Measurements from ENCODE around the gene CNTNAP5. TPM values are rescaled to one million over a fixed set of nuclear protein-coding genes. Genes with fewer than 3 reads are reported as not detected.

The CNTNAP5 gene
- total and polyA plus RNA-seq, 2 donors (not counting 1 experiment from before 2014, with no cell fraction given) = not detected

DNA sequence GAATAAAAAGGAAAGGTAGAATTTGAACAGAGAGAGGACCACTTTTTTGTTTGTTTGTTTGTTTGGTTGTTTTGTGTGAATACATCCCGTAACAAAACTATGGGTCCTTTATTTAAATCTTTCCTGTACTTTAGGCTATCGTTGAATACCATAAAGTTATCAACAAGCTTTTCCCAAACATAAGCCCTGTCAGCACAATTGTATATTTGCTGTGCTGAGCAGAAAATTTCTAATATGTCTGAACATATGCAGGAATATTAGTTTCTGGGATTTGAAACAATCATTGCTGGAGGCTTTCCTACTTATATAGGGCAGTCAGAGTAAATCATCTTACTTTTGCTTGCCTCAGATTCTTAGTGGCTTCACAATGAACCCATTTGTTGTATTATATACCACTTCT lies 536.4 kb downstream of the CNTNAP5 start:
- WGBS (ENCODE audit: insufficient coverage) = no CpG with 5 or more reads among the region's 2 CpGs
- CTCF ChIA-PET = no interaction called here
- H3K27ac Mint-ChIP-seq = no peak overlapping the region

GRCh38 chr2:124563426-124563825 lies 538.3 kb downstream of the CNTNAP5 start:
- no peak overlapping the region for H3K9ac ChIP-seq (ENCODE audit: low read length)
- H3K9me3 ChIP-seq (ENCODE audit: control extremely low read depth in 1 of 3, control insufficient read depth in 2 of 3, insufficient read depth in 1 of 3, low read length in 2 of 3) = no peaks in the 10 kb centered on the region
- no peaks in the 10 kb centered on the region for H4K20me1 ChIP-seq (ENCODE audit: control insufficient read depth, insufficient read depth, low read length, poor library complexity, severe bottlenecking)
- ChIA-PET CTCF (no interaction called here), POLR2A (no interaction called here)
- H3K27ac ChIP-seq (ENCODE audit: low read length in 2 of 2) = no peak overlapping the region
- DNase-seq (no peak), ATAC-seq (ENCODE audit: low read depth) (no peak)
- no peak overlapping the region for H3K4me3 ChIP-seq (ENCODE audit: control extremely low read depth in 1 of 5, extremely low read depth in 1 of 5, insufficient read depth in 1 of 5, low read depth in 2 of 5, low read length in 4 of 5)
- H3K4me1 ChIP-seq (ENCODE audit: control insufficient read depth in 2 of 2, insufficient read depth in 2 of 2, low read length in 2 of 2) = no peaks in the 10 kb centered on the region
- no peak for TF ChIP-seq EZH2 (IDR thresholded peaks at IDR 0.05; ENCODE audit: borderline replicate concordance, insufficient read depth, low read depth, low read length, poor library complexity, severe bottlenecking)
- TF ChIP-seq, protein P1, sequence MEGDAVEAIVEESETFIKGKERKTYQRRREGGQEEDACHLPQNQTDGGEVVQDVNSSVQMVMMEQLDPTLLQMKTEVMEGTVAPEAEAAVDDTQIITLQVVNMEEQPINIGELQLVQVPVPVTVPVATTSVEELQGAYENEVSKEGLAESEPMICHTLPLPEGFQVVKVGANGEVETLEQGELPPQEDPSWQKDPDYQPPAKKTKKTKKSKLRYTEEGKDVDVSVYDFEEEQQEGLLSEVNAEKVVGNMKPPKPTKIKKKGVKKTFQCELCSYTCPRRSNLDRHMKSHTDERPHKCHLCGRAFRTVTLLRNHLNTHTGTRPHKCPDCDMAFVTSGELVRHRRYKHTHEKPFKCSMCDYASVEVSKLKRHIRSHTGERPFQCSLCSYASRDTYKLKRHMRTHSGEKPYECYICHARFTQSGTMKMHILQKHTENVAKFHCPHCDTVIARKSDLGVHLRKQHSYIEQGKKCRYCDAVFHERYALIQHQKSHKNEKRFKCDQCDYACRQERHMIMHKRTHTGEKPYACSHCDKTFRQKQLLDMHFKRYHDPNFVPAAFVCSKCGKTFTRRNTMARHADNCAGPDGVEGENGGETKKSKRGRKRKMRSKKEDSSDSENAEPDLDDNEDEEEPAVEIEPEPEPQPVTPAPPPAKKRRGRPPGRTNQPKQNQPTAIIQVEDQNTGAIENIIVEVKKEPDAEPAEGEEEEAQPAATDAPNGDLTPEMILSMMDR (IDR thresholded peaks at IDR 0.05) = no peak
- H3K4me3 Mint-ChIP-seq = no peak overlapping the region
- no peak overlapping the region for H3K27ac Mint-ChIP-seq
- H2AFZ ChIP-seq (ENCODE audit: insufficient read depth, low read depth, low read length, poor library complexity, severe bottlenecking) = no peak overlapping the region
- H3K4me2 ChIP-seq (replicated peaks; ENCODE audit: low read depth, low read length, poor library complexity, severe bottlenecking) = no peak overlapping the region
- H3K27me3 Mint-ChIP-seq = no peaks in the 10 kb centered on the region
- no peaks in the 10 kb centered on the region for H3K79me2 ChIP-seq (ENCODE audit: control insufficient read depth, insufficient read depth, low read length)
- no peaks in the 10 kb centered on the region for H3K27me3 ChIP-seq (replicated peaks in 1 of 4; ENCODE audit: control extremely low read depth in 1 of 4, control insufficient read depth in 3 of 4, insufficient read depth in 4 of 4, low read length in 3 of 4)
- intact Hi-C loops (cut with micrococcal nuclease) = no loop called here
- H3K4me1 Mint-ChIP-seq = no peaks in the 10 kb centered on the region
- no peaks in the 10 kb centered on the region for H3K36me3 ChIP-seq (replicated peaks in 1 of 2; ENCODE audit: control extremely low read depth in 1 of 2, control insufficient read depth in 1 of 2, extremely low read depth in 1 of 2, insufficient read depth in 2 of 2, low read length in 1 of 2)
- no peaks in the 10 kb centered on the region for H3K9me3 Mint-ChIP-seq (ENCODE audit: insufficient read depth)

More for the DNA sequence above, 536.4 kb downstream of the CNTNAP5 start:
- TF ChIP-seq, protein P1 (IDR thresholded peaks at IDR 0.05) = no peak
- TF ChIP-seq EZH2 (IDR thresholded peaks at IDR 0.05; ENCODE audit: borderline replicate concordance, insufficient read depth, low read depth, low read length, poor library complexity, severe bottlenecking) = no peak
- Histone ChIP-seq H3K4me2 (replicated peaks; ENCODE audit: low read depth, low read length, poor library complexity, severe bottlenecking) (no peak overlapping the region), H3K27me3 (replicated peaks in 1 of 4; ENCODE audit: control extremely low read depth in 1 of 4, control insufficient read depth in 3 of 4, insufficient read depth in 4 of 4, low read length in 3 of 4) (no peaks in the 10 kb centered on the region), H3K36me3 (replicated peaks in 1 of 2; ENCODE audit: control extremely low read depth in 1 of 2, control insufficient read depth in 1 of 2, extremely low read depth in 1 of 2, insufficient read depth in 2 of 2, low read length in 1 of 2) (no peaks in the 10 kb centered on the region), H3K27ac (ENCODE audit: low read length in 2 of 2) (no peak overlapping the region), H3K4me3 (ENCODE audit: control extremely low read depth in 1 of 5, extremely low read depth in 1 of 5, insufficient read depth in 1 of 5, low read depth in 2 of 5, low read length in 4 of 5) (no peak overlapping the region), H3K4me1 (ENCODE audit: control insufficient read depth in 2 of 2, insufficient read depth in 2 of 2, low read length in 2 of 2) (no peaks in the 10 kb centered on the region), H4K20me1 (ENCODE audit: control insufficient read depth, insufficient read depth, low read length, poor library complexity, severe bottlenecking) (no peaks in the 10 kb centered on the region), H3K9ac (ENCODE audit: low read length) (no peak overlapping the region), H2AFZ (ENCODE audit: insufficient read depth, low read depth, low read length, poor library complexity, severe bottlenecking) (no peak overlapping the region), H3K9me3 (ENCODE audit: control extremely low read depth in 1 of 3, control insufficient read depth in 2 of 3, insufficient read depth in 1 of 3, low read length in 2 of 3) (no peaks in the 10 kb centered on the region), H3K79me2 (ENCODE audit: control insufficient read depth, insufficient read depth, low read length) (no peaks in the 10 kb centered on the region)
- Mint-ChIP-seq H3K9me3 (ENCODE audit: insufficient read depth) (no peaks in the 10 kb centered on the region), H3K4me3 (no peak overlapping the region), H3K4me1 (no peaks in the 10 kb centered on the region), H3K27me3 (no peaks in the 10 kb centered on the region)
- intact Hi-C loops (cut with micrococcal nuclease) = no loop called here
- POLR2A ChIA-PET = no interaction called here
- DNase-seq (no peak), ATAC-seq (ENCODE audit: low read depth) (no peak)
